K562 (cell line): Measurements from ENCODE around the gene PTPN1. TPM values are rescaled to one million over a fixed set of nuclear protein-coding genes. Genes with fewer than 3 reads are reported as not detected.
A peak's percentile ranks its signal among the peaks of the same experiment; 100 is the strongest.

Experiments used
- ARID2 ChIP-seq: fragments of 450-650 bp; IDR thresholded peaks from 2 replicates; pipeline ENCODE4 v1.6.1; 2017; ENCODE audit warnings: antibody characterized with exemption, mild to moderate bottlenecking
- BDP1 ChIP-seq: IDR thresholded peaks from 3 replicates; pipeline ENCODE4 v1.6.1; 2011; ENCODE audit not compliant: insufficient read length, insufficient read depth
- CREM ChIP-seq: IDR thresholded peaks from 2 replicates; pipeline ENCODE4 v1.6.1; 2014; ENCODE audit warnings: antibody characterized with exemption, low read depth
- FOXK1 ChIP-seq: sonication (generic); formaldehyde crosslinking; IDR thresholded peaks from 2 replicates; pipeline ENCODE4 v1.8.0; 2022; ENCODE audit warnings: missing genetic modification reagents, mild to moderate bottlenecking, borderline replicate concordance
- GABPA ChIP-seq: fragments of 200-800 bp; sonication (Bioruptor generic); conservative IDR thresholded peaks from 2 replicates; pipeline ENCODE4 v1.6.1; 2016; ENCODE audit warnings: low read depth, missing genetic modification characterization, missing compliant biosample characterization
- MED1 ChIP-seq: sonication (generic); formaldehyde crosslinking; IDR thresholded peaks from 2 replicates; pipeline ENCODE4 v1.8.1; 2023; ENCODE audit warnings: missing genetic modification reagents, borderline replicate concordance
- MTA1 ChIP-seq: fragments of 450-650 bp; IDR thresholded peaks from 2 replicates; pipeline ENCODE4 v1.6.1; 2017; ENCODE audit warnings: borderline replicate concordance
- MYC ChIP-seq, 2 experiments: fragments of 250-450 bp in 1 of 2; sonication (Bioruptor Pico) in 1 of 2; IDR thresholded peaks; 2 replicates each; pipeline versions ENCODE4 v1.5.1 to v1.6.1; 2012 to 2021; ENCODE audit warnings: low read depth in 2 of 2, borderline replicate concordance in 1 of 2, improper control_type of control experiment in 1 of 2, low read length in 1 of 2, mild to moderate bottlenecking in 1 of 2, moderate library complexity in 1 of 2
- NR2C1 ChIP-seq, 2 experiments: fragments of 450-650 bp; IDR thresholded peaks; 2 replicates each; pipeline ENCODE4 v1.6.1; 2017; ENCODE audit warnings: mild to moderate bottlenecking in 2 of 2, antibody characterized with exemption in 1 of 2, inconsistent platforms in 1 of 2, missing compliant biosample characterization in 1 of 2, missing genetic modification characterization in 1 of 2
- RBM14 ChIP-seq: fragments of 200-400 bp; formaldehyde crosslinking; IDR thresholded peaks from 2 replicates; pipeline ENCODE4 v1.6.1; 2018; ENCODE audit warnings: low read depth, mild to moderate bottlenecking, low read length, moderate library complexity, borderline replicate concordance; ENCODE audit not compliant: insufficient read depth
- RHOXF2B ChIP-seq: fragments of 250-450 bp; sonication (Bioruptor Pico); conservative IDR thresholded peaks from 2 replicates; pipeline ENCODE4 v1.5.1; 2021
- SMARCC2 ChIP-seq: fragments of 450-650 bp; IDR thresholded peaks from 2 replicates; pipeline ENCODE4 v1.6.1; 2017; ENCODE audit warnings: antibody characterized with exemption, moderate library complexity, mild to moderate bottlenecking, low read depth
- TBL1XR1 ChIP-seq, 2 experiments: IDR thresholded peaks; 2 replicates each; pipeline ENCODE4 v1.6.1; 2012; ENCODE audit warnings: improper control_type of control experiment in 2 of 2, low read length in 2 of 2, mild to moderate bottlenecking in 1 of 2
- USF1 ChIP-seq: sonication (generic); formaldehyde crosslinking; IDR thresholded peaks from 2 replicates; pipeline ENCODE4 v1.9.0; 2022; ENCODE audit warnings: mild to moderate bottlenecking, missing genetic modification reagents
- WHSC1 ChIP-seq: IDR thresholded peaks from one replicate; pipeline ENCODE4 v1.6.1; 2012; ENCODE audit warnings: low read length, control low read depth, inconsistent platforms
- ZKSCAN3 ChIP-seq: fragments of 250-450 bp; sonication (Bioruptor Pico); IDR thresholded peaks from 2 replicates; pipeline ENCODE4 v1.4.0; 2020
- ZNF143 ChIP-seq: sonication (generic); formaldehyde crosslinking; IDR thresholded peaks from 2 replicates; pipeline ENCODE4 v1.9.0; 2022; ENCODE audit warnings: mild to moderate bottlenecking, missing genetic modification reagents
- ZNF212 ChIP-seq: fragments of 450-650 bp; formaldehyde crosslinking; IDR thresholded peaks from 2 replicates; pipeline ENCODE4 v1.4.0; 2020; ENCODE audit warnings: mild to moderate bottlenecking
- ZNF384 ChIP-seq: IDR thresholded peaks from 2 replicates; pipeline ENCODE4 v1.6.1; 2012; ENCODE audit warnings: low read depth, low read length, improper control_type of control experiment
- ZNF436 ChIP-seq: fragments of 250-450, 450-650 bp; sonication (Bioruptor Pico); formaldehyde crosslinking; IDR thresholded peaks from 2 replicates; pipeline ENCODE4 v1.7.0; 2020; ENCODE audit warnings: mild to moderate bottlenecking
- ZNF583 ChIP-seq: fragments of 250-450 bp; sonication (Bioruptor Pico); IDR thresholded peaks from 2 replicates; pipeline ENCODE4 v1.4.0; 2020
- ZNF707 ChIP-seq: fragments of 250-450 bp; sonication (Bioruptor Pico); conservative IDR thresholded peaks from 2 replicates; pipeline ENCODE4 v1.8.0; 2022; ENCODE audit warnings: inconsistent platforms, mild to moderate bottlenecking, moderate library complexity
- ZNF766 ChIP-seq: fragments of 200-800 bp; sonication (Bioruptor generic); conservative IDR thresholded peaks from 2 replicates; pipeline ENCODE4 v1.6.1; 2016; ENCODE audit warnings: missing genetic modification characterization, missing compliant biosample characterization
- ZZZ3 ChIP-seq: fragments of 450-650 bp; IDR thresholded peaks from 2 replicates; pipeline ENCODE4 v1.6.1; 2016; ENCODE audit warnings: antibody characterized with exemption, mild to moderate bottlenecking, moderate library complexity
- polyA plus RNA-seq, 8 experiments: library from polyadenylated mRNA; depleted of rRNA in 4 of 8; stranded (reverse) in 5 of 8; unstranded in 3 of 8; fragments of >200 nt; fragmentation: Nextera tagmentation in 2 of 8; fragmentation: Illumina TruSeq in 1 of 8; extraction: Ambion mirVana in 2 of 8; extraction: Trizol in 1 of 8; gene quantifications; 2 replicates each; pipeline versions ENCODE4 v1.2.1 to v1.2.3, GENCODE V29; 2011 to 2014; ENCODE audit warnings: inconsistent platforms in 1 of 8, missing spikeins in 1 of 8
- total RNA-seq, 7 experiments: library from RNA; depleted of rRNA in 6 of 7; stranded (reverse); fragments of >200 nt in 6 of 7; fragmentation: Illumina TruSeq in 2 of 7; extraction: Trizol in 2 of 7; gene quantifications; 2 replicates each; pipeline versions ENCODE4 v1.2.1 to v1.2.3, GENCODE V29; 2011 to 2021; ENCODE audit warnings: low replicate concordance in 1 of 7
- TF ChIP-seq, protein P1 (sequence below): sonication (generic); formaldehyde crosslinking; IDR thresholded peaks from 2 replicates; pipeline ENCODE4 v1.8.0; 2023; ENCODE audit warnings: missing genetic modification reagents, mild to moderate bottlenecking, borderline replicate concordance

The PTPN1 gene
- total and polyA plus RNA-seq, 9 of the 15 experiments (the other 6 are each of a cell fraction or from before 2014, with no cell fraction given), result 11.0 to 85.3 (median 54.0) TPM

- TF ChIP-seq, protein P1, sequence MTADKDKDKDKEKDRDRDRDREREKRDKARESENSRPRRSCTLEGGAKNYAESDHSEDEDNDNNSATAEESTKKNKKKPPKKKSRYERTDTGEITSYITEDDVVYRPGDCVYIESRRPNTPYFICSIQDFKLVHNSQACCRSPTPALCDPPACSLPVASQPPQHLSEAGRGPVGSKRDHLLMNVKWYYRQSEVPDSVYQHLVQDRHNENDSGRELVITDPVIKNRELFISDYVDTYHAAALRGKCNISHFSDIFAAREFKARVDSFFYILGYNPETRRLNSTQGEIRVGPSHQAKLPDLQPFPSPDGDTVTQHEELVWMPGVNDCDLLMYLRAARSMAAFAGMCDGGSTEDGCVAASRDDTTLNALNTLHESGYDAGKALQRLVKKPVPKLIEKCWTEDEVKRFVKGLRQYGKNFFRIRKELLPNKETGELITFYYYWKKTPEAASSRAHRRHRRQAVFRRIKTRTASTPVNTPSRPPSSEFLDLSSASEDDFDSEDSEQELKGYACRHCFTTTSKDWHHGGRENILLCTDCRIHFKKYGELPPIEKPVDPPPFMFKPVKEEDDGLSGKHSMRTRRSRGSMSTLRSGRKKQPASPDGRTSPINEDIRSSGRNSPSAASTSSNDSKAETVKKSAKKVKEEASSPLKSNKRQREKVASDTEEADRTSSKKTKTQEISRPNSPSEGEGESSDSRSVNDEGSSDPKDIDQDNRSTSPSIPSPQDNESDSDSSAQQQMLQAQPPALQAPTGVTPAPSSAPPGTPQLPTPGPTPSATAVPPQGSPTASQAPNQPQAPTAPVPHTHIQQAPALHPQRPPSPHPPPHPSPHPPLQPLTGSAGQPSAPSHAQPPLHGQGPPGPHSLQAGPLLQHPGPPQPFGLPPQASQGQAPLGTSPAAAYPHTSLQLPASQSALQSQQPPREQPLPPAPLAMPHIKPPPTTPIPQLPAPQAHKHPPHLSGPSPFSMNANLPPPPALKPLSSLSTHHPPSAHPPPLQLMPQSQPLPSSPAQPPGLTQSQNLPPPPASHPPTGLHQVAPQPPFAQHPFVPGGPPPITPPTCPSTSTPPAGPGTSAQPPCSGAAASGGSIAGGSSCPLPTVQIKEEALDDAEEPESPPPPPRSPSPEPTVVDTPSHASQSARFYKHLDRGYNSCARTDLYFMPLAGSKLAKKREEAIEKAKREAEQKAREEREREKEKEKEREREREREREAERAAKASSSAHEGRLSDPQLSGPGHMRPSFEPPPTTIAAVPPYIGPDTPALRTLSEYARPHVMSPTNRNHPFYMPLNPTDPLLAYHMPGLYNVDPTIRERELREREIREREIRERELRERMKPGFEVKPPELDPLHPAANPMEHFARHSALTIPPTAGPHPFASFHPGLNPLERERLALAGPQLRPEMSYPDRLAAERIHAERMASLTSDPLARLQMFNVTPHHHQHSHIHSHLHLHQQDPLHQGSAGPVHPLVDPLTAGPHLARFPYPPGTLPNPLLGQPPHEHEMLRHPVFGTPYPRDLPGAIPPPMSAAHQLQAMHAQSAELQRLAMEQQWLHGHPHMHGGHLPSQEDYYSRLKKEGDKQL (CRISPR knock-in tag), result no peak
- TF ChIP-seq USF1 (CRISPR knock-in tag) (peak; percentile 99), BDP1 (no peak), CREM (peak; percentile 64; the same call in 1 of the 2 replicates), ZNF707 (CRISPR knock-in tag) (no peak), ARID2 (no peak), ZNF143 (peak; percentile 96), TBL1XR1 (IDR thresholded peaks at IDR 0.05; ENCODE audit: low read length in 2 of 2) (no peak), SMARCC2 (no peak), MED1 (CRISPR knock-in tag) (no peak), WHSC1 (no peak), MTA1 (no peak), ZNF212 (no peak), ZKSCAN3 (CRISPR knock-in tag) (no peak), ZNF436 (no peak), ZNF583 (no peak), ZZZ3 (no peak), GABPA (tag) (no peak), NR2C1 (IDR thresholded peaks at IDR 0.05) (0 out of 2 replicates have a peak, but pooled peaks have one; percentile 8), NR2C1 (tag; IDR thresholded peaks at IDR 0.05) (no peak), ZNF384 (no peak), FOXK1 (CRISPR knock-in tag) (no peak), RBM14 (no peak), ZNF766 (no peak), MYC (IDR thresholded peaks at IDR 0.05; ENCODE audit: low read depth, low read length) (peak; percentile 73), MYC (CRISPR knock-in tag; IDR thresholded peaks at IDR 0.05; ENCODE audit: borderline replicate concordance, low read depth) (no peak), RHOXF2B (CRISPR knock-in tag) (no peak)
Measured at GRCh38 chr20:50467718-50468356, 42.3 kb upstream of the PTPN1 start (continued).
